Inferior parietal cortex (tissue), 1 donor: Measurements from ENCODE around the gene XRCC6.
"Not testable (repeated sequence)": the region's sequence is repeated elsewhere in the genome, so short reads cannot be mapped to it uniquely, and the experiment has no call there.

Source experiments
- DNase-seq: peaks from one replicate; pipeline ENCODE4 v3.0.0-alpha.2; 2016; ENCODE audit errors: extremely low spot score

XRCC6 gene

DNA sequence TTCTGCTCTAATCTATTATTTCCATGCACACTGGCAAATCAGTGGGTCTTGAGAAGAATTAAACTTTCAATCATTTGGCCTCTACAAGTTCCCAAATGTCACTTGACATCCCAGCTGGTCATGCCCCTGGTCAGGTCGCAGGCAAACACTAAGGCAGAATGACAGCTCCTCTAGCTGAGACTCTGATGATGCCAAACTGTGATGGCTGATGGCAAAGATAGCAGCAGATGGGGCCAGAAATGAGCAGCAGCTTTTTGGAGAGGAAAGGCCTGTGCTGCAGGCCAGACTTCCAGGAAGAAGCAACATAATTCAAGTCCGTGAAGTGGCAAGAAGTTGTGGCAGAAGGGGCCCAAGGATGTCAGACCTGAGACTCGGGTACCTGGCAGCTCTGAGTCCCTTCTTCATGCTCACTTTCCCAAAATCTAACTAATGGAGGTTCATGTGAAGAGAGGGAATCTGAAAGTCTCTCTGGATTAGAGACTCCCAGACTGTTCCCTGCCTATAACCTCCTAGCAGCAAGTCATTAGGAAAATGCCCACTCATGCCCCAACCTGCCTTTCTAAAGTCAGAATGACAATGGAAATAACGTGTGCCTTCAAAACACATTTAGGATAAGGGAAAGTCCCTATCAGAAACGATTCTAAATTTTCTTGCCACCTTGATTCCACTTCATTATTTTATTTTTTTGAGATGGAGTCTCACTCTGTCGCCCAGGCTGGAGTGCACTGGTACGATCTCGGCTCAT, 22.0 kb upstream of the XRCC6 start:
- no peak for DNase-seq

DNA sequence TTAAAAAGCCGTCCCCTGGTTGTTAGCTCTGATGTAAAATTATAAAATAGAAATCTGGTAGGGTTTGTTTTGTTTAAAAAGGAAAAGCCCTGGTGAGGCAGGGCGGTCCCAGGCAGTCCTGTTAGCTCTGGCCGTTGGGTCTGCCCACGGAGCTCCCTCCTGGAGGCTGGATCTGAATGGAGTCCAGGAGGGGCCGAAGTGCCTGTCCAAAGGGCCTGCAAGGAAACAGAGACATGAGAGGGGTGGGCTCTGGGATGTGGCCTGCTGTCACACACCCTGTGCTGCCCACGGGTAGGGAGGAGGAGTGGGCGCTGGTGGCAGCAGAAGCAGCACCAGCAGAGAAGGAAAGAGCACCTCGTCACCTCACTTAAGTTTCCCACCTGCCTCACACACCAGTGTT, 20.1 kb upstream of the XRCC6 start:
- no peak for DNase-seq

DNA sequence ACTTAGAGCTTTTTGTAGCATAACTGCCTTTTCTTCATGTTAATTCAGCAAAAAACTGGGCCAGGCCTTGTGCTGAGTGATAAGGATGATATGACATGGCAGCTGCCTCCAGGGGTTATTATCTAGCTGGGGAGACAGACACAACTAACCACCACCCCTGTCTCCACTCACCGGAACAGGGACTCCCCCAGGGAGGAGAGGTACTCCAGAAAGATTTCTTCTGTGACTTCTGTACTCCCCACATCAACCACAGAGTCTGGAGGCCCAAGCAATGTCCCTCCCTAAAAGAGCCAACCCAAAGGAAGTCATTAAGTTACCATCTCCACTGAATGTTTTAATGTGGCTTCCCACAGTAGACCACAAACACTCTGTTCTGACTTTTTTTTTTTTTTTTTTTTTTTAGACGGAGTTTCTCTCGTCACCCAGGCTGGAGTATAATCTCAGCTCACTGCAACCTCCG, 17.2 kb upstream of the XRCC6 start:
- DNase-seq = no peak

DNA sequence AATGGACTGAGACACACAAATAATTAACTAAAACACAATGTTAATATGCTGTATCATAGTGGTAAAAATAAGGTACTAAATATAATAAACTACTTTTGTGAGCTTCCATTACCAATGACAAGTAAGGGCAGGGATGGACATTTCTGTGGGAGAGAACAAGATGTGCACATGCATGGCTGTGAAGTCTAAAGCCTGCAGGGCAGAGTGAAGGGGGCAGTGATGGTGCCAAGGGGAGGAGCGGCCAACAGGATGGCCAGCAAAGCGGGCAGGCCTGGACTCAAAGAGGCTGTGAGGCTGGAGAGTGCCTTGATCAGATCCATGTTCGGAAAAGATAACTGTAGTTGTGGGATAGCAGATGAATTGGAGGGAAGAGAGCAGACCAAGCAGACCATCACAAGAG, 12.7 kb upstream of the XRCC6 start:
- DNase-seq = no peak

DNA sequence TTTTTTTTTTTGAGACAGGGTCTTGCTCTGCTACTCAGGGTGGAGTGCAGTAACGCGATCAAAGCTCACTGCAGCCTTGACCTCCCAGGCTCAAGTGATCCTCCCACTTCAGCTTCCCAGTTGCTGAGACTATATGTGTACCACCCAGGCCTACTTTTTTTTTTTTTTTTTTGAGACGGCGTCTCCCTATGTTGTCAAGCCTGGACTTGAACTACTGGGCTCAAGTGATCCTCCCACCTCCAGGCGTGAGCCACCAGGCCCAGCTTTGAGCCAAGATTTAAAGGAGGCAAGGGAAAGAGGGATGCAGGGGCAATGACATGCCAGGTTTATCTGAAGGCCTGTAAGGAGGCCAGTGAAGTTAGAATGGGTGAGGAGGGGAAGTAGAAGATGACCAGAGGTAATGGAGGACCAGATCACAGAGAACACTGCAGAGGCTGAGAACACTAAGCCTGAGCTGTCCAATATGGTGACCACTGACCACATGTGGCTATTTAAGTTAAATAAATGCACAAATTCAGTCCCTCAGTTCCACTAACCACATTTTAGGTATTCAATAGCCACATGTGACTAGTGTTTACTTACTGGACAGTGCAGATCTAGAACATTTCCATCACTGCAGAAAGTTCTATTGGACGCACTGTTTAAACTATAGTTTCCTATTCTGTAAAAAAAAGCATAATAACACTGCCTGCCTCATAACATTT, 8.3 kb upstream of the XRCC6 start:
- no peak for DNase-seq

DNA sequence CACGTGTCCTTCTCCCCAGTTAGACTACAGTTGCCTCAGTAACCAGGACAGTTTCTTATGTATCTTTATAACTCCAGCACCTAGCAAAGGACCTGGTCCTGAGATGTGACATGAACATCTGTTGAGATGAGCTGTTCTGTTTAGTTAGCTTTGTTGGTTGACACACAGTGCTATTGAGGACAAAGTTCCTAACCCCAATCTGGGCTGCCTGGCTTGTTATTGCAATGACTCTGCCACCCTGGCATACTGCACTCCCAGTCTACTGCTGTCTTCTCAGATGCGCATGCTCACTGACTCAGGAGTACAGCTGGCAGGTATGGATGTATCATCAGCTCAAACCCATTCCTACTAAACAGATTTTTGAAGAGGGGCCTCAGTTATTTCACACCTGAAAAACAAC, 7.6 kb upstream of the XRCC6 start:
- no peak for DNase-seq

DNA sequence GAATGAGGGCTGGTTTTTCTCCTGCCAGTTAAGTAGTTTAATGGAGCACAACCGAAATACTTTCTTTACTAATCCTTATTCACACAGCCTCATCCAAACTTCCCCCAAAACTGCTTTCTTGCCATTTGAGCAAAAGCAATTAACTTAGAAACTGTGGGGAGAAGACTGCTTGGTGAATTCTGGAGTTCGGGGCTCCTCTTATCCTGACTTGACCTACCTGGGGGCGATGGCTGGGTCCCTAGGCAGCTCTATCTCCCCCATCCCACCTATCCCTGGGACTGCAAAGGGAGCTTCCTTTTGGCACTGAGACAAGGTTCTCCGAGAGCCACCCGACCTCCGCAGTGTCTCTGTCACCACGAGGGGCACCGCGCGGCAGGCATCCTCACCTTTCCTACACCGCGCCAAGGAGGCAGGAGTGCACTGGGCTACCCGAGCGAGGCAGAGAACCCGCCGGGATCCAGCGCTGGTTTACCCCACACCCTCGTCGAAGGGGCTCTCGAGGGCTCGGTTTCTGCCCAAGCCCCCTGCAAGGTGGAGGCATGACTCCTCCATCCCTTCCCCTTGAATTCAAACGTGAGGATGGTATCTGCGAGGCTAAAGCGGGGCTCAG, 1.0 kb upstream of the XRCC6 start:
- DNase-seq = no peak

DNA sequence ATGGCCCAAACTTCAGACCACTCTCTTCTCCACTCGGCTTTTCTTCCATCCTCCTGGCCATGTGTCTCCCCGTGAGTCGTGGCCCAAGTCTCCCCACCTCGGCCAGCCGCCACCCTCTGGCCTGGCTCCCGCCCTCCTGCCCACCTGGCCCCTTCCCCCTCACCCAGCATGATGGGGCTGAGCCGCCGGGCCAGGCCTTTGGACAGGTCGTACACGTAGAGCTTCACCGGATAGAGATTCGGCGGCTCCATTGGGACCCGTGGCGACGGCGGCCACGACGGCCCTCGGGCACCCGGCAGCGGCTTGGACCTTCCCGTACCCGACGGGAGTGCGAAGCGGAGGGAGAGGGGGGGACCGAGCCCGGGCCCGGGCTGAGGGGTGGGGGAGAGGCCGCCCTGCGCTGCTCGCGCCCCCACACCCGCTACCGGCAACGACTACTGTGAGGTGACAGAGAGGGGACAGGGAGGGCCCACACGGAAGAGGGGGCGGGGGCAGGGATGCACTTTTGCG, 451 bp upstream of the XRCC6 start, which contains the start of gene DESI1:
TSS of gene DESI1 (minus strand) at position 455 of the 510 bp plus-strand sequence. CDS start at position 251, 204 bp downstream.
- DNase-seq = peak; percentile 17

DNA sequence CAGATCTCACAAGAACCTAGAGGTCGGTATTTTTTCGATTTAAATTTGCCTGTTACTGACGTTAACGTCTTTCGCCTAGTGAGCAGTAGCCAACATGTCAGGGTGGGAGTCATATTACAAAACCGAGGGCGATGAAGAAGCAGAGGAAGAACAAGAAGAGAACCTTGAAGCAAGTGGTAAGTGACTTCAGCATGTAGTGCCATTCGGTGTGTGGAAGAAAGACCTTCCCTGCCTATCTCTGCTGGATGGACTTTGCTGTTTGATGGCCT, 750 bp downstream of the XRCC6 start:
- DNase-seq = no peak

DNA sequence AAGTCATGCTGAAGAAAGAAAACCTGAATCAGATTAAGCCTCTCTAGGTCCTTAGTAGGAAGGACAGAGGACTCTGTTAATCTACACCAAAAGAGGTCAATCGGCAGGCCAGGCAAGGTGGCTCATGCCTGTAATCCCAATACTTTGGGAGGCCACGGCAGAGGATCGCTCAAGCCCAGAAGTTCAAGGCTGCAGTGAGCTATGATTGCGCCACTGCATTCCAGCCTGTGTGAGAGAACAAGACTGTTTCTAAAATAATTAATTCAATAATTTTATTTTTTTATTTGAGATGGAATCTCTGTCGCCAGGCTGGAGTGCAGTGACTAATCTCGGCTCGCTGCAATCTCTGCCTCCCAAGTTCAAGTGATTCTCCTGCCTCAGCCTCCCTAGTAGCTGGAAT, 4.5 kb downstream of the XRCC6 start:
- no peak for DNase-seq

DNA sequence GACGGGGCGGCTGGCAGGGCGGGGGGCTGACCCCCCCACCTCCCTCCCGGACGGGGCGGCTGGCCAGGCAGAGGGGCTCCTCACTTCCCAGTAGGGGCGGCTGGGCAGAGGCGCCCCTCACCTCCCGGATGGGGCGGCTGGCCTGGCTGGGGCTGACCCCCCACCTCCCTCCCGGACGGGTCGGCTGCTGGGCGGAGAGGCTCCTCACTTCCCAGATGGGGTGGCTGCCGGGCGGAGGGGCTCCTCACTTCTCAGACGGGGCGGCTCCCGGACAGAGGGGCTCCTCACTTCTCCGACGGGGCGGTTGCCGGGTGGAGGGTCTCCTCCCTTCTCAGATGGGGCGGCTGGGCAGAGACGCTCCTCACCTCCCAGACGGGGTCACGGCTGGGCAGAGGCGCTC, 10.0 kb downstream of the XRCC6 start:
- DNase-seq = not testable (repeated sequence)

DNA sequence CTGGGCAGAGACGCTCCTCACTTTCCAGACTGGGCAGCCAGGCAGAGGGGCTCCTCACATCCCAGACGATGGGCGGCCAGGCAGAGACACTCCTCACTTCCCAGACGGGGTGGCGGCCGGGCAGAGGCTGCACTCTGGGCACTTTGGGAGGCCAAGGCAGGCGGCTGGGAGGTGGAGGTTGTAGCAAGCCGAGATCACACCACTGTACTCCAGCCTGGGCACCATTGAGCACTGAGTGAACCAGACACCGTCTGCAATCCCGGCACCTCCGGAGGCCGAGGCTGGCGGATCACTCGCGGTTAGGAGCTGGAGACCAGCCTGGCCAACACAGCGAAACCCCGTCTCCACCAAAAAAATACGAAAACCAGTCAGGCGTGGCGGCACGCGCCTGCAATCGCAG, 10.5 kb downstream of the XRCC6 start:
- DNase-seq = not testable (repeated sequence)

DNA sequence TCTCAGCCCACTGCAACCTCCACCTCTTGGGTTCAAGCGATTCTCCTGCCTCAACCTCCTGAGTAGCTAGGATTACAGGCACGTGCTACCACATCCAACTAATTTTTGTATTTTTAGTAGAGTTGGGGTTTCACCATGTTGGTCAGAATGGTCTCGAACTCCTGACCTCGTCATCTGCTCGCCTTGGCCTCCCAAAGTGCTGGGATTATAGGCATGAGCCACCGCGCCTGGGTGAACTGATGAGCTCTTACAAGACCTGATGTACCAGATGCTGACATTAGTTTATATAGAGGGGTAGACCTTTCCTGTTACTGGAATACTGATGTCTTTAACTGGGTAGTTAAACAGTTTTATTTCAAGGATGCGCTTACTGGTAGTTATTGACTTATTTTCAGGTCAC, 13.5 kb downstream of the XRCC6 start:
- DNase-seq = not testable (repeated sequence)

DNA sequence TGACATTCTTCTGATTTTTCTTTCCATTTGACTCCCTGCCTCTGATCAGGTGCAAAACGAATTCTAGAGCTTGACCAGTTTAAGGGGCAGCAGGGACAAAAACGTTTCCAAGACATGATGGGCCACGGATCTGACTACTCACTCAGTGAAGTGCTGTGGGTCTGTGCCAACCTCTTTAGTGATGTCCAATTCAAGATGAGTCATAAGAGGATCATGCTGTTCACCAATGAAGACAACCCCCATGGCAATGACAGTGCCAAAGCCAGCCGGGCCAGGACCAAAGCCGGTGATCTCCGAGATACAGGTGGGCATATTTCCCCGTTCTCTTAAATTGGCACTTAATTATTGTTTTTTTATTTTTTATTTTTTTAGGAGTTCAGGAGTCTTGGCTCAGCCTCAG, 15.4 kb downstream of the XRCC6 start:
- DNase-seq = no peak

DNA sequence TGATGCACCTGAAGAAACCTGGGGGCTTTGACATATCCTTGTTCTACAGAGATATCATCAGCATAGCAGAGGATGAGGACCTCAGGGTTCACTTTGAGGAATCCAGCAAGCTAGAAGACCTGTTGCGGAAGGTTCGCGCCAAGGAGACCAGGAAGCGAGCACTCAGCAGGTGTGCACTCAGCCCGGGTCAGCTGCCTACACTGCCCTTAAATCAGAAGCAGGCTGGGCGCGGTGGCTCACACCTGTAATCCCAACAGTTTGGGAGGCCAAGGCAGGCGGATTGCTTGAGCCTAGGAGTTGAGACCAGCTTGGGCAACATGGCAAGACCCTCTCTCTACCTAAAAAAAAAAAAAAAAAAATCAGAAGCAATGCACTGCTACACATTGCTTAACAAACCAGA, 16.5 kb downstream of the XRCC6 start:
- not testable (repeated sequence) for DNase-seq

DNA sequence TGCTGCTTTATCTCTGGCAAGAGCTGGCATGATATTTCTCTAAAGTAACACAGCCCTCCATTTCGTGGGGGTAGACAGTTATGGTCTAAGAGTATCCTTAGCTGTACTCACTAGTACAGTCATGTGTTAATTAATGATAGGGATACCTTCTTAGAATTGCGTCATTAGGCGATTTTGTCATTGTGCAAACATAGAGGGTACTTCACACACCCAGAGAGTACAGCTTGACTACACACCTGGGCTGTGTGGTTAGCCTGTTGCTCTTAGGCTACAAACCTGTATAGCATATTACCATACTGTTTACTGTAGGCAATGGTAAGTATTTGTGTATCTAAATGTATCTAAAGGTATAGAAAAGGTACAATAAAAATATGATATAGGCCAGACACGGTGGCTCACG, 17.0 kb downstream of the XRCC6 start:
- no peak for DNase-seq

DNA sequence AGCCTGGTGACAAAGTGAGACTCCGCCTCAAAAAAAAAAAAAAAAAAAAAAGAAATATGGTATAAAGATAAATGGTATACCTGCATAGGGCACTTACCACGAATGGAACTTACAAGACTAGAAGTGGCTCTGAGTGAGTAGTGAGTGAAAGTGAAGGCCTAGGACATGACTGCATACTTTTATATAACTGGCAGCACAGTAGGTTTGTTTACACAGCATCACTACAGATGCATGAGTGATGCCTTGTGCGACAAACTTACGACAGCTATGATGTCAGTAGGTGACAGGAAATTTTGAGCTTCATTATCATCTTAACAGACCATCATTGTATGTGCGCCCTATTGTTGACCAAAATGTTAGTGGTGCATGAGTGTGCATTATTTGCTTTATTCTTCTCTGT, 17.7 kb downstream of the XRCC6 start:
- DNase-seq = no peak

DNA sequence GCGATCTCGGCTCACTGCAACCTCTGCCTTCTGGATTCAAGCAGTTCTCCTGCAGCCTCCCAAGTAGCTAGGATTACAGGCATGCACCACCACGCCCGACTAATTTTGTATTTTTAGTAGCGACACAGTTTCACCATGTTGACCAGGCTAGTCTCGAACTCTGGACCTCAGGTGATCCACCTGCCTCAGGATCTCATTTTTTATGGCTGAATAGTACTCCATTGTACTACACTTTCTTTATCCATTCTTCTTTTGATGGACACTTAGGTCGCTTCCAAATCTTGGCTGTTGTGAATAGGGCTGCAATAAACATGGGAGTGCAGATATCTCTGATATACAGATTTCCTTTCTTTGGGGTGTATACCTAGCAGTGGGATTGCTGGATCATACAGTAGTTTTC, 20.8 kb downstream of the XRCC6 start:
- no peak for DNase-seq

DNA sequence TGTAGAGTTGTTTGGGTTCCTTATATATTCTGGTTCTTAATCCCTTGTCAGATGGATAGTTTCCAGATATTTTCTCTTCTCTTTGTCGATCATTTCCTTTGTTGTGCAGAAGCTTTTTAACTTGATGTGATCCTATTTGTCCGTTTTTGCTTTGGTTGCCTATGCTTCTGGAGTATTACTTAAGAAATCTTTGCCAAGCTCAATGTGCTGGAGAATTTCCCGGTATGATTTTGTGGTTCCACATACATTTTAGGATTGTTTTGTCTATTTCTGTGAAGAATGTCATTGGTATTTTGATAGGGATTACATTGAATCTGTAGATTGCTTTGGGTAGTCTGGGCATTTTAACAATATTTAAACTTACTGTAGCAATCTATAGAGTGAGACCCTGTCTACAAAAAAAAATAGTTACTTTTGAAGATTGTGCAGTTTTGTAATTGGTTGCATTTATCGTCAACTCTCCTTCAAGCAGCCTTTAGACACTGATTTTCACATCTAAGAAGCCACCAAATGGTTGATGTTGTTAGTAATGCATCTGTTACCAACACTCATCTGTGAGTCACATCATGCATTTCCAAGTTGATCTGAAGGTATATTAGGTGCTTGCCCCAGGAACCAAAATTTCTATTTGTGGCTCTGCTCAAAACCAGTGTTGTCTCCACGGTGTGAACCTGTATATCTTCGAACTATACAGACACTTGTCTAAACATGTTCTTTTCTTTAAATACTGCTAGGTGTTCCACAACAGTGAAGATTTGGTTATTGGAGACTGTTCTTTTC, 21.4 kb downstream of the XRCC6 start:
- no peak for DNase-seq

DNA sequence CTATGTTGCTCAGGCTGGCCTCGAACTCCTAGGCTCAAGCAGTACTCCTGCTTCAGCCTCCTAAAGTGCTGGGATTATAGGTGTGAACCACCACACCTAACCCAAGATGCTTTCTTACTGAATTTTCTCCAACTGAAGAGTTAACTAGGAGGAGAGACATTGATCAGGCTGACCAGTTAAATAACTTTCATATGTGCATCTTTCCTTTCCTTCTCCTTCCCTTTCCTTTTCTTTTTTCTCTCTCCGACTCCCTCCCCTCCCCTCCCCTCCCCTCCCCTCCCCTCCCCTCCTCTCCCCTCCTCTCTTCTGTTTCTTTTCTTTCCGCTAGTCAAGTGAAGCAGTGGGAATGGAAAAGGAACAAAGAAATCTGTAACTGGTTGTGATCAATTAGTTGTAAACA, 26.7 kb downstream of the XRCC6 start:
- DNase-seq = no peak

DNA sequence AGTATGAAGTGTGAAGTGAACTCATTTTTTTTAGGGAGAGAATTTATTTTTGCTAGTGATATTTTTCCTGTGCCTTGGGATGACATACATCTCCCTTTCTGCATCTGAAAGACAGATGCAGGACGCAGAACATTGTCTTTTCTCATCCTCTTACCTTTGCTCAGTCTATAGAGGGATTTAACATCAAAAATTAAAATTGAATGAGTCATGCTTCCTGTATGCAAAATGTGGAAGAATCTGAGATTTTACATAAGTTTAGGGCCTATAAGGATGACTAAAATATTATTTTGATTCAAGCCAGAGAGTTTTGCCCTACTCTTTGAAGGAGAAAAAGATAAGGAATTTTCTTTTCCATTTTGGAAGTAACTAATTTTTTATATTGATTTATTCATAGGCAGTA, 27.3 kb downstream of the XRCC6 start:
- DNase-seq = no peak

DNA sequence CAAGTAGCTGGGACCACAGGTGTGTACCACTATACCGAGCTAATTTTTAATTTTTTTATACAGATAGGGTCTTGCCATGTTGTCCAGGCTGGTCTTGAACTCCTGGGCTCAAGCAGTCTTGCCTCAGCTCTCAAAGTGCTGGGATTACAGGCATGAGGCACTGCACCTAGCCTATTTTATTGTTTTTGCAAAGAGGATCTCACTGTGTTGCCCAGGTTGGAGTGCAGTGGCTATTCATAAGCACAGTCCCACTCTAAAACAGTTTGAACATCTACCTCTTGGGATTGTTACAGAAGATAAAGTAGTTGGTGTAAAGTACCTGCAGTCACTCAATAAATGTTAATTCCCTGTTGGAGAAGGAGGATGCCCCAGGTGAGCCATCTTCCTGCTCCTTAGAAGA, 29.1 kb downstream of the XRCC6 start:
- DNase-seq = no peak
